HepG2 (cell line): ENCODE measurements around the gene ENAH. TPM values are rescaled to one million over a fixed set of nuclear protein-coding genes. Genes with fewer than 3 reads are reported as not detected.
A peak's percentile ranks its signal among the peaks of the same experiment; 100 is the strongest.

Experiments
- ATF7 ChIP-seq, 2 experiments: fragments of 450-650 bp in 1 of 2; sonication (generic) in 1 of 2; formaldehyde crosslinking in 1 of 2; IDR thresholded peaks; 2 replicates each; pipeline versions ENCODE4 v1.4.0 to v1.6.1; 2016 to 2020; ENCODE audit warnings: antibody characterized with exemption in 1 of 2, mild to moderate bottlenecking in 1 of 2, missing genetic modification reagents in 1 of 2
- CEBPB ChIP-seq: IDR thresholded peaks from 2 replicates; pipeline ENCODE4 v1.6.1; 2011; ENCODE audit warnings: low read depth, low read length, improper control_type of control experiment, borderline replicate concordance
- DNMT1 ChIP-seq: sonication (generic); formaldehyde crosslinking; IDR thresholded peaks from 2 replicates; pipeline ENCODE4 v1.5.1; 2020; ENCODE audit warnings: mild to moderate bottlenecking, missing genetic modification reagents
- HHEX ChIP-seq: IDR thresholded peaks from 2 replicates; pipeline ENCODE4 v1.6.1; 2016; ENCODE audit warnings: control low read depth
- HMGXB4 ChIP-seq, 2 experiments: sonication (generic) in 1 of 2; formaldehyde crosslinking in 1 of 2; IDR thresholded peaks; 2 replicates each; pipeline versions ENCODE4 v1.4.0 to v1.6.1; 2018 to 2020; ENCODE audit warnings: missing genetic modification reagents in 2 of 2, borderline replicate concordance in 1 of 2, low read depth in 1 of 2, mild to moderate bottlenecking in 1 of 2, missing biosample characterization in 1 of 2
- HNF4A ChIP-seq: sonication (generic); formaldehyde crosslinking; IDR thresholded peaks from 2 replicates; pipeline ENCODE4 v1.4.0; 2020; ENCODE audit warnings: missing genetic modification reagents
- JUND ChIP-seq: sonication (generic); formaldehyde crosslinking; IDR thresholded peaks from 2 replicates; pipeline ENCODE4 v1.8.0; 2022; ENCODE audit warnings: mild to moderate bottlenecking, missing genetic modification reagents
- KDM1A ChIP-seq: IDR thresholded peaks from 2 replicates; pipeline ENCODE4 v1.6.1; 2016; ENCODE audit warnings: missing compliant biosample characterization
- MBD4 ChIP-seq: IDR thresholded peaks from 2 replicates; pipeline ENCODE4 v1.6.1; 2012; ENCODE audit warnings: low read length, inconsistent platforms, borderline replicate concordance
- MED8 ChIP-seq: sonication (generic); formaldehyde crosslinking; IDR thresholded peaks from 2 replicates; pipeline ENCODE4 v1.8.1; 2023; ENCODE audit warnings: mild to moderate bottlenecking, missing genetic modification reagents; ENCODE audit not compliant: insufficient replicate concordance
- RBM39 ChIP-seq: fragments of 200-400 bp; formaldehyde crosslinking; IDR thresholded peaks from one replicate; pipeline ENCODE4 v1.6.1; 2018; ENCODE audit warnings: antibody characterized with exemption, mild to moderate bottlenecking, low read depth, low read length; ENCODE audit not compliant: poor library complexity, severe bottlenecking
- RXRA ChIP-seq: sonication (generic); formaldehyde crosslinking; IDR thresholded peaks from 2 replicates; pipeline ENCODE4 v1.5.1; 2020; ENCODE audit warnings: missing genetic modification reagents
- SAP130 ChIP-seq: IDR thresholded peaks from 2 replicates; pipeline ENCODE4 v1.6.1; 2016; ENCODE audit warnings: low read depth
- SRSF4 ChIP-seq: fragments of 200-400 bp; formaldehyde crosslinking; IDR thresholded peaks from one replicate; pipeline ENCODE4 v1.6.1; 2018; ENCODE audit warnings: mild to moderate bottlenecking, low read depth, low read length, moderate library complexity; ENCODE audit not compliant: poor library complexity, severe bottlenecking
- ZFP91 ChIP-seq: sonication (generic); formaldehyde crosslinking; IDR thresholded peaks from 2 replicates; pipeline ENCODE4 v1.9.0; 2022; ENCODE audit warnings: missing genetic modification reagents, mild to moderate bottlenecking, borderline replicate concordance
- ZNF460 ChIP-seq: sonication (generic); formaldehyde crosslinking; IDR thresholded peaks from 2 replicates; pipeline ENCODE4 v1.5.1; 2020; ENCODE audit warnings: missing genetic modification reagents, mild to moderate bottlenecking, borderline replicate concordance
- ZNF740 ChIP-seq: sonication (generic); formaldehyde crosslinking; IDR thresholded peaks from 2 replicates; pipeline ENCODE4 v1.4.0; 2020; ENCODE audit warnings: missing genetic modification reagents
- polyA plus RNA-seq, 8 experiments: library from polyadenylated mRNA; depleted of rRNA in 3 of 8; stranded (reverse) in 7 of 8; unstranded in 1 of 8; fragments of >200 nt; fragmentation: Illumina TruSeq in 4 of 8; extraction: Trizol in 4 of 8; gene quantifications; 2 replicates each; pipeline versions ENCODE4 v1.2.1 to v1.2.3, GENCODE V29; 2011 to 2016; ENCODE audit warnings: low read depth in 4 of 8, missing spikeins in 1 of 8, mixed read lengths in 1 of 8; ENCODE audit not compliant: insufficient read depth in 1 of 8
- total RNA-seq, 5 experiments: library from RNA; depleted of rRNA; stranded (reverse); fragments of >200 nt; fragmentation: Illumina TruSeq; extraction: Trizol; gene quantifications; 2 replicates each; pipeline ENCODE4 v1.2.3, GENCODE V29; 2016; ENCODE audit warnings: low read depth in 1 of 5
- TF ChIP-seq, protein P1 (sequence below): IDR thresholded peaks from 2 replicates; pipeline ENCODE4 v1.6.1; 2016; ENCODE audit warnings: missing compliant biosample characterization, missing genetic modification reagents, borderline replicate concordance

Gene ENAH
- total and polyA plus RNA-seq, 2 of the 13 experiments (the other 11 are each of a cell fraction or from before 2014, with no cell fraction given): 22.1 to 58.3 TPM

DNA sequence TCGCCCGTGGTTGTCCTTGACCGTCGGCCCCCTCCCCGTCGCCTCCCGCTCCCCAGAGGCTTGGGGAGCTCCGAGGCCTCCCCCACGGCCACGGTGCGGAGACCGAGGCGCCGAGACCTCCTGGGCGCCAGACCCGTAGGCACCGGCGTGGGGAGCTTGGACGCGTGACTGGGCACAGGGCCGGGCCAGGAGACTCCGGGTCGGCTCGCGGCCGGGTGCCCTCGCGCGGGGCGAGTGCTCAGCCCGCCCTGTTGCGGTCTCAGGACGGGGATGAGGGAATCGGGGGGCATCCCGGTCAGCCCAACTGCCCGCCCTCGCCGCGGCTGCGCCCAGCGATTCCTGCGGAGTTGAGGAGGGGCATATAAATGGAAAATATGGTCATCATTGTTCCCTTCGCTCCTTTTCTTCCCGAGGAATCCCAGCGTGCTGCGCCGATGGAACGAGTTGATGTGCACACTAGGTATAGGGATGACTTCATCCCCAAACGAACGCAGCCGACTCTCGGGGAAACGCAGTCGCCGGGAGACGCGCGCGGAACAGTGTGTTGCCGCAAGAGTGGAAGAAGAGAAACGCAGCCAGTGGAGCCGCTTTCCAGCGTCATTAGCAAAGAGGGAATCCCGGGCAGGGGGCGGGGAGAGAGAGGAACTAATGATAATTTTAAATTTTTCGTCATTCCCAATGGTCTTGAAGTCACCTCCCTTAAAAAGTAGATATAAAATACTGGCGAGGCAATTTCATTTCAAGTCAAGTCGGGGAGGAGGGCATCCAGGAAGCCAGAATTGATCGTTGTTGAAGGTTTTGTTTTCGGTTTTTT is 747 bp upstream of the ENAH start (continued):
- peak in 1 of 2 experiments; percentile 22; a peak in 1 of 4 replicates for TF ChIP-seq HMGXB4 (CRISPR knock-in tag; IDR thresholded peaks at IDR 0.05; ENCODE audit: borderline replicate concordance in 1 of 2, low read depth in 1 of 2)
- TF ChIP-seq SAP130 (CRISPR knock-in tag): peak; percentile 27; the same call in 1 of the 2 replicates
- no peak for TF ChIP-seq ATF7 (IDR thresholded peaks at IDR 0.05)
- TF ChIP-seq ATF7 (CRISPR knock-in tag; IDR thresholded peaks at IDR 0.05): no peak
- TF ChIP-seq HNF4A (CRISPR knock-in tag): no peak
- TF ChIP-seq MBD4: no peak
- no peak for TF ChIP-seq SRSF4
- TF ChIP-seq ZNF740 (CRISPR knock-in tag): no peak
- TF ChIP-seq DNMT1: 0 out of 2 replicates have a peak, but pooled peaks have one; percentile 23
- TF ChIP-seq JUND (CRISPR knock-in tag): no peak
- TF ChIP-seq RBM39: no peak
- TF ChIP-seq HHEX (CRISPR knock-in tag): no peak
- TF ChIP-seq ZNF460 (CRISPR knock-in tag): 0 out of 2 replicates have a peak, but pooled peaks have one; percentile 26
- peak; percentile 49; the same call in 1 of the 2 replicates for TF ChIP-seq ZFP91 (CRISPR knock-in tag)
- peak; percentile 51 for TF ChIP-seq MED8 (CRISPR knock-in tag)
- no peak for TF ChIP-seq CEBPB
- no peak for TF ChIP-seq KDM1A (CRISPR knock-in tag)
- TF ChIP-seq, protein P1, sequence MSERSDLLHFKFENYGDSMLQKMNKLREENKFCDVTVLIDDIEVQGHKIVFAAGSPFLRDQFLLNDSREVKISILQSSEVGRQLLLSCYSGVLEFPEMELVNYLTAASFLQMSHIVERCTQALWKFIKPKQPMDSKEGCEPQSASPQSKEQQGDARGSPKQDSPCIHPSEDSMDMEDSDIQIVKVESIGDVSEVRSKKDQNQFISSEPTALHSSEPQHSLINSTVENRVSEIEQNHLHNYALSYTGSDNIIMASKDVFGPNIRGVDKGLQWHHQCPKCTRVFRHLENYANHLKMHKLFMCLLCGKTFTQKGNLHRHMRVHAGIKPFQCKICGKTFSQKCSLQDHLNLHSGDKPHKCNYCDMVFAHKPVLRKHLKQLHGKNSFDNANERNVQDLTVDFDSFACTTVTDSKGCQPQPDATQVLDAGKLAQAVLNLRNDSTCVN (CRISPR knock-in tag): 0 out of 2 replicates have a peak, but pooled peaks have one; percentile 8
- peak; percentile 52; the same call in 1 of the 2 replicates for TF ChIP-seq RXRA (CRISPR knock-in tag)
